Lung (tissue), 12 donors: Measurements from ENCODE around the gene STX11. TPM values are rescaled to one million over a fixed set of nuclear protein-coding genes. Genes with fewer than 3 reads are reported as not detected.
A peak's percentile ranks its signal among the peaks of the same experiment; 100 is the strongest.

Experiments
- ATAC-seq: fragments of 200-7000 bp; cut with Tn5 transposase; one replicate; pipeline ENCODE4 v1.9.1; 2020; ENCODE audit warnings: moderate number of reproducible peaks; ENCODE audit not compliant: insufficient read depth, low FRiP score
- DNase-seq, 3 donors: peaks; one replicate each; pipeline ENCODE4 v3.0.0-alpha.2; 2013 to 2017
- H3K27ac ChIP-seq, 2 donors: one replicate each; pipeline ENCODE4 v1.5.1; 2013; ENCODE audit warnings: mild to moderate bottlenecking in 2 of 2, moderate library complexity in 2 of 2, control low read depth in 1 of 2, inconsistent platforms in 1 of 2, low read depth in 1 of 2, low read length in 1 of 2
- H3K27me3 ChIP-seq, 3 donors: one replicate each; pipeline ENCODE4 v1.5.1; 2013; ENCODE audit warnings: low read length in 2 of 3; ENCODE audit not compliant: control insufficient read depth in 3 of 3, insufficient read depth in 3 of 3
- H3K36me3 ChIP-seq, 4 donors: one replicate each; pipeline ENCODE4 v1.5.1; 2013; ENCODE audit warnings: low read length in 4 of 4, mild to moderate bottlenecking in 1 of 4, moderate library complexity in 1 of 4; ENCODE audit not compliant: control insufficient read depth in 4 of 4, insufficient read depth in 4 of 4
- H3K4me1 ChIP-seq, 5 donors: one replicate each; pipeline ENCODE4 v1.5.1; 2013; ENCODE audit warnings: low read length in 5 of 5, mild to moderate bottlenecking in 2 of 5, moderate library complexity in 1 of 5; ENCODE audit not compliant: control insufficient read depth in 5 of 5, insufficient read depth in 5 of 5
- H3K4me3 ChIP-seq: one replicate; pipeline ENCODE4 v1.5.1; 2013; ENCODE audit warnings: mild to moderate bottlenecking, control low read depth, moderate library complexity
- H3K9ac ChIP-seq, 2 donors: one replicate each; pipeline ENCODE4 v1.5.1; 2013; ENCODE audit warnings: low read length in 2 of 2, control low read depth in 1 of 2; ENCODE audit not compliant: insufficient read depth in 1 of 2
- H3K9me3 ChIP-seq, 4 donors: one replicate each; pipeline ENCODE4 v1.5.1; 2013; ENCODE audit warnings: low read length in 3 of 4, mild to moderate bottlenecking in 1 of 4, moderate library complexity in 1 of 4; ENCODE audit not compliant: control insufficient read depth in 4 of 4, insufficient read depth in 3 of 4
- WGBS, 2 donors: extraction: QIAGEN DNeasy Blood & Tissue Kit; methylation state at CpG; one replicate each; pipeline ENCODE4 v1.1.7; 2013; 5-methylcytosine and 5-hydroxymethylcytosine counted together
- polyA plus RNA-seq, 2 donors: library from polyadenylated mRNA; stranded (reverse); fragments of 200-250 nt; gene quantifications; one replicate each; pipeline ENCODE4 v1.2.1, GENCODE V29; 2013
- total RNA-seq, 2 donors: library from RNA; depleted of rRNA in 1 of 2; stranded (reverse); fragments of >200 nt in 1 of 2; gene quantifications; one replicate each; pipeline ENCODE4 v1.2.1, GENCODE V29; 2014 to 2021
- TF ChIP-seq, protein P1 (sequence below): IDR thresholded peaks from 2 replicates; pipeline ENCODE4 v1.5.1; 2012; ENCODE audit warnings: mild to moderate bottlenecking; ENCODE audit errors: control extremely low read depth, extremely low read depth
- donor health status: control.
- donor health status: control.
- donor health status: Bipolar disorder and iron deficiency.
- donor health status: healthy.
- donor health status: DM: yes; HTN: yes; CAD: no.

The STX11 gene
- total and polyA plus RNA-seq, 4 donors: 10.6 to 62.7 (median 35.7) TPM

DNA sequence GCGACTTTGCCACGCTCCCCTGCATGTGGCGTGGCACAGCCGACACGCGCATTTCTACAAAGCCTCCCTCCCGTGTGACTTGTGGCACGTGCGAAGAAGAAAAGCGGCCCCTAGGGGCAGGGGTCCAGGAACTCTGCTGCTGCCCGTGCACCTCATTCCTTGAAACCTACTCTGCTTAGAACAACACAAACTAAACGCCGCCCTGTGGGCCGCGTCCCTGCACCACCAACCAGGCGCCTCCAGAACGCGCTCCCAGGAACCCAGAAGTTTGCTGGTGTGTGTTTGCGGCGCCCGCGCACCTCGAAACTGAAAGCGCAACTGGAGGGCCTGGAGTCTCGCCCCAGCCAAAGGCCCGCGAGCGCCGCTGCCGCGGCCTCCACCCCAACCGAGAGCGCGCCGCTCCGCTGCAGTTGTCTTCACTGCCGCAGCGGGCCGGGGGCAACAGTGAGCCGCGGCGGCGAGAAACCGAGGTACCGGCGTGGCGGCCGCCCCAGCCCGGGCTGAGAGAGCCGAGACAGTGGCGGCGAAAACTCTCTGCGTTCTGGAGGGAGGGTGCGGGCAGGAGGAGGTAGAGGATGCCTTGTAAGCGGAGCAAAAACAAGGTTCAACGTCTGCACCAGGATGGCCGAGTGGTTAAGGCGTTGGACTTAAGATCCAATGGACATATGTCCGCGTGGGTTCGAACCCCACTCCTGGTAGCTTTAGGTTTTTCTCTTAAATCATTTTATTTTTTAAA, 65.8 kb downstream of the STX11 start:
- ATAC-seq: peak; percentile 92

DNA sequence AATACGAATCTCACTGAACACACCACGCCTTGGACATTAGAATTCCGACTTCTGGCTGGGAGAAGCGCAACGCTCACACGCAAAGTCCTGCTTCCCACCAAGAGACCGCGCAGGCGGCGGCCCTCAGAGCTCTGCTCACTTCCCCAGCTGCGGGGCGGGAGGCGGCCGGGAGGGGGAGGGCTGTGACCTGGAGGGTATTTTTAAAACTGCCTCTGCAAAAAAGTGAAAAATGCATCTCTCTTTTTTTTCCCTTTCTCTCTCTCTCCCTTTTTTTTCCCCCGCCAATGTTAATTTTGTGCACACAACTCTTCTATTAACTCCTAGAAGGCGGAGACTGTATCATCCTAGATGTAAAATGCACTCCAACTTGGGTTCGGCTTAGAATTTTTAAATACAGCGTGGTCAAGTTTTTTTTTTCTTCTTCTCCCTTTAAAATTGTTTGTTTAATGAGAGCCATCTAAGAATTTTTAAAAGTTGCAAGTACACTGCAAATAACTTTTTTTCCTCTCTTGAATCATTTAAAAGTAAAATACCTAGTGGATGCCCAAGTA, 66.4 kb downstream of the STX11 start:
- Histone ChIP-seq H3K36me3 (no peaks in the 10 kb centered on the region), H3K4me3 (no peak overlapping the region), H3K4me1 (peaks cover 3 to 18% (median 5%) of the 10 kb centered on the region in 5 donors), H3K9ac (peak overlapping the region in 1 of 2 donors; percentile 88), H3K27ac (peak overlapping the region; percentile 84 to 98), H3K27me3 (no peaks in the 10 kb centered on the region), H3K9me3 (peaks cover 0 to 6% (median 0%) of the 10 kb centered on the region in 4 donors)
- 6 to 8% methylated on average over 18 of the region's 18 CpGs for WGBS, 2 donors
- TF ChIP-seq, protein P1, sequence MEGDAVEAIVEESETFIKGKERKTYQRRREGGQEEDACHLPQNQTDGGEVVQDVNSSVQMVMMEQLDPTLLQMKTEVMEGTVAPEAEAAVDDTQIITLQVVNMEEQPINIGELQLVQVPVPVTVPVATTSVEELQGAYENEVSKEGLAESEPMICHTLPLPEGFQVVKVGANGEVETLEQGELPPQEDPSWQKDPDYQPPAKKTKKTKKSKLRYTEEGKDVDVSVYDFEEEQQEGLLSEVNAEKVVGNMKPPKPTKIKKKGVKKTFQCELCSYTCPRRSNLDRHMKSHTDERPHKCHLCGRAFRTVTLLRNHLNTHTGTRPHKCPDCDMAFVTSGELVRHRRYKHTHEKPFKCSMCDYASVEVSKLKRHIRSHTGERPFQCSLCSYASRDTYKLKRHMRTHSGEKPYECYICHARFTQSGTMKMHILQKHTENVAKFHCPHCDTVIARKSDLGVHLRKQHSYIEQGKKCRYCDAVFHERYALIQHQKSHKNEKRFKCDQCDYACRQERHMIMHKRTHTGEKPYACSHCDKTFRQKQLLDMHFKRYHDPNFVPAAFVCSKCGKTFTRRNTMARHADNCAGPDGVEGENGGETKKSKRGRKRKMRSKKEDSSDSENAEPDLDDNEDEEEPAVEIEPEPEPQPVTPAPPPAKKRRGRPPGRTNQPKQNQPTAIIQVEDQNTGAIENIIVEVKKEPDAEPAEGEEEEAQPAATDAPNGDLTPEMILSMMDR: no peak
- ATAC-seq (peak; percentile 36), DNase-seq (no peak)

More for the DNA sequence above, 65.8 kb downstream of the STX11 start:
- peak overlapping the region; percentile 91 to 98 for H3K27ac ChIP-seq
- H3K4me3 ChIP-seq: peak overlapping the region; percentile 62
- no peaks in the 10 kb centered on the region for H3K36me3 ChIP-seq
- TF ChIP-seq, protein P1: no peak
- H3K27me3 ChIP-seq: no peaks in the 10 kb centered on the region
- 0% methylated on average over 61 of the region's 61 CpGs for WGBS, 2 donors
- peaks cover 0 to 6% (median 0%) of the 10 kb centered on the region in 4 donors for H3K9me3 ChIP-seq
- H3K9ac ChIP-seq: peak overlapping the region; percentile 18 to 88
- H3K4me1 ChIP-seq: peaks cover 3 to 18% (median 5%) of the 10 kb centered on the region in 5 donors
- peak; percentile 99 to 100 (median 99) for DNase-seq

DNA sequence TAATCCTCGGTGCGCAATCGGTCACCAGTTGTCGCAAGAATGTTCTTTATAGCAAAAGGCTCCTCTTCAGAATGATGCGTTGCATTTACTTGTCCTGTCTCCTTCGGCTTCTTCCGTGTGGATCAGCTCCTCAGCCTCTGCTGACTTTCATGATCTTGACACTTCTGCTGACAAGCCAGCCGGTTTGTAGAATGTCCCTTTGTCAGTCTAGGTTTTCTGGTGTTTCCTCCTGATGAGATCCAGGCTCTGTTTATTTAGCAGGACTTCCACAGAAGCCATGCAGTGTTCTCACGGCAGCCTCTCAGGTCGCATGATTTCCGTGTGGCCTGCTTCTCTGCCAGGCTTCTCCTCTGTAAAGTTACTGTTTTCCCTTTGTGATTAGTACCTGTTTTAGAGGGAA, 66.9 kb downstream of the STX11 start:
- ATAC-seq: no peak

More for the DNA sequence above, 66.9 kb downstream of the STX11 start:
- WGBS, 2 donors: 64 to 76% methylated on average over 11 of the region's 11 CpGs
- Histone ChIP-seq H3K9me3 (peaks cover 0 to 6% (median 0%) of the 10 kb centered on the region in 4 donors), H3K27ac (peak overlapping the region in 1 of 2 donors; percentile 72), H3K27me3 (no peaks in the 10 kb centered on the region), H3K36me3 (no peaks in the 10 kb centered on the region), H3K9ac (peak overlapping the region in 1 of 2 donors; percentile 56), H3K4me3 (no peak overlapping the region), H3K4me1 (peaks cover 3 to 18% (median 5%) of the 10 kb centered on the region in 5 donors)
- peak in 2 of 3 donors; percentile 17 to 26 for DNase-seq
- TF ChIP-seq, protein P1: no peak
